HG03342 (cell line): Measurements from ENCODE around the gene HDGFL2.
"Not testable (repeated sequence)": the region's sequence is repeated elsewhere in the genome, so short reads cannot be mapped to it uniquely, and the experiment has no call there.

Experiments
- ATAC-seq: cut with Tn5 transposase; IDR thresholded peaks from one replicate; pipeline ENCODE4 v1.9.1; 2021; ENCODE audit warnings: mild to moderate bottlenecking, moderate library complexity; ENCODE audit not compliant: unreplicated experiment

HDGFL2 gene

DNA sequence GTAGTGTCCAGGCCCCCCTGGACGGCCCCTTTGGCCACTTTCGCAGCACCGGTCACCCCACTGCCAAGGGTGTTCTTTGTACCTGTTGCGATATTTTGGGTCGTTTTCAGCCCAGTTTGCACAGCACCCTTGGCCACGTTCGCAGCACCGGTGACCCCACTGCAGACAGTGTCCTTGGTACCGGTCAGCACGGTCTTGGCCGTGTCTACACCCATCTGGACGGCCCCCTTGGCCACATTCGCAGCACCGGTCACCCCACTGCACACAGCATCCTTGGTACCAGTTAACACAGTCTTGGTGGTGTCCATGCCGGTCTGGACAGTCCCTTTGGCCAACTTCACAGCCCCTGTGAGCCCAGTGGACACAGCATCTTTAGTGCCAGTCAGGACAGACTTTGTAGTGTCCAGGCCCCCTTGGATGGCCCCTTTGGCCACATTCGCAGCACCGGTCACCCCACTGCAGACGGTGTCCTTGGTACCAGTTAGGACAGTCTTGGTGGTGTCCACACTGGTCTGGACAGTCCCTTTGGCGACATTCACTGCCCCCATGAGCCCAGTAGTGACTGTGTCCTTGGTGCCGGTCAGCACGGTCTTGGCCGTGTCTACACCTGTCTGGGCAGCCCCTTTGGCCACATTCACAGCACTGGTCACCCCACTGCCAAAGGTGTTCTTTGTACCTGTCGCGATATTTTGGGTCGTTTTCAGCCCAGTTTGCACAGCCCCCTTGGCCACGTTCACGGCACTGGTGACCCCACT lies 39.4 kb downstream of the HDGFL2 start:
- ATAC-seq, result no peak

DNA sequence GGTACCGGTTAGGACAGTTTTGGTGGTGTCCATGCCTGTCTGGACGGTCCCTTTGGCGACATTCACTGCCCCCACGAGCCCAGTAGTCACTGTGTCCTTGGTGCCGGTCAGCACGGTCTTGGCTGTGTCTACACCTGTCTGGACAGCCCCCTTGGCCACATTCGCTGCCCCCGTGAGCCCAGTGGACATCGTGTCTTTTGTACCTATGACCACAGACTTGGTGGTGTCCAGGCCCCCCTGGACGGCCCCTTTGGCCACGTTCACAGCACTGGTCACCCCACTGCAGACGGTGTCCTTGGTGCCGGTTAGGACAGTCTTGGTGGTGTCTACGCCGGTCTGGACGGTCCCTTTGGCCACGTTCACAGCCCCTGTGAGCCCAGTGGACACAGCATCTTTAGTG lies 40.0 kb downstream of the HDGFL2 start:
- ATAC-seq, result no peak

DNA sequence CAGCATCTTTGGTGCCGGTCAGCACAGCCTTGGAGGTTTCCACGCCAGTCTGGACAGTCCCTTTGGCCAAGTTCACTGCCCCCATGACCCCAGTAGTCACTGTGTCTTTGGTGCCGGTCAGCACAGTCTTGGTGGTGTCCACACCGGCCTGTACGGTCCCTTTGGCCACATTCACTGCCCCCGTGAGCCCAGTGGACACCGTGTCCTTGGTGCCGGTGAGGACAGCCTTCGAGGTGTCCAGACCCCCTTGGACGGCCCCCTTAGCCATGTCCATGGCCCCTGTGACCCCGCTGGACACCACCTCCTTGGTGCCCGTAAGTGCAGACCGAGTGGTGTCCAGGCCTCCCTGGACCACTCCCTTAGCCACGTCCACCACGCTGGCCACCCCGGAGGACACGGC lies 41.2 kb downstream of the HDGFL2 start:
- ATAC-seq, result no peak

DNA sequence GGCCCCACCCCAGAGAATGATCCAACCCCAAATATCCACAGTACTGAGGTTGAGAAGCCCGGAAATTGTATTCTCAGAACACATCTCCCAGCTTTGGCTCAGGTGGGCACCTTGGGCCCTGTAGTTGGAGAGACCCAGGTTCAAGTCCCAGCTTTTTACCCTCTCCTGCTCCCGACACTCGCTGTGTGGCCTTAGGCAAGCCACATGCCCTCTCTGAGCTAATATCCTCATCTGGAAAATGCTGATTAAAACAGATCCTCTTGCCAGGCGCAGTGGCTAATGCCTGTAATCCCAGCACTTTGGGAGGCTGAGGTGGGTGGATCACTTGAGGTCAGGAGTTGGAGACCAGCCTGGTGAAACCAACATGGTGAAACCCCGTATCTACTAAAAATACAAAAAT lies 43.6 kb downstream of the HDGFL2 start:
- ATAC-seq, result no peak

DNA sequence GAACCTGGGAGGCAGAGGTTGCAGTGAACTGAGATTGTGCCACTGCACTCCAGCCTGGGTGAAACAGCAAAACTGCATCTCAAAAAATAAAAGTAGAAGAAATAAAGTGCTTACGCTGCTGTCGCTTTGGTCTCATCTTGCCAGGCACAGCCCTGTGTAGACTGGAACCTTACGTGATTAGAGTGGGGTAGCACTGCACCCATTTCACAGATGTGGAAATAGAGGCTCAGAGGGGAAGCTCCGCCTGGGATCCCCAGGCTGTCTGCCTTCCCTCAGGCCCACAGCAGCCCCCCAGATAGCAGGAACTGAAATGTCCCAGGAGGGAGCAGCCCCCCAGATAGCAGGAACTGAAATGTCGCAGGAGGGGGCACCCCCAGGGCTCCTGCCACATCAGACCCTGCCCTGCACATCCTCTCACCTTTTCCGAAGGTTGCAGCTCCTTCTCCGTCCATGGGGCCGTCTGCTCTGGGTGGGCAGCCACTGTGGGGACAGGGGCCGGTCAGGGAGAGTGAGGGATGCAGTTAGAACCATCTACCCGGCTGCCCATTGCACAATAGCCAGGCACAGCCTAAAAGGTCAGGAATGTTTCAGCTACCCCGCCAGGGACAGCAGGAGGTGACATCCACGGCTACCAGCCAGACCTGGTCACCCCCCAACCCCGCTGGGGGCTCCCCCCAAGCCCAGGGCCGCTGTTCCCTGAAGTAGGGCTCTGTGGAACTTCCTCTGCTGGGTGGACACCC lies 44.3 kb downstream of the HDGFL2 start:
- no peak for ATAC-seq

DNA sequence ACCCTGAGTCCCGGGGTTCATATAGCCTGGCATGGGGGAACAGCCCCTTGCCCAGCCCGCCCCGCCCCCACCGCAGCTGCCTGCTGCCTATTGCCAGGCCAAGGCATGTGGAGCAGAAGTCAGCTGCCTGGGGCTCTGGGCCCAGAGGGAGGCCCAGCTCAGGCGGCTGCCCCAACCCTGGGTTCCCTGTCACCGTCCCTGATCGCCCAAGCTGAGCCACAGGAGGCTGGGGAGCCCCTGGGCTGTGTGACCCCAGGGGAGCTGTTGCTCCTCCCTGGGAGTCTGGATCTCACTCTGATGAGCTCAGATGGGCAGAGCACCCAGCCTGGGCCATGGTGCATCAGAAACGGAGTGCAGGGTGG lies 44.8 kb downstream of the HDGFL2 start:
- ATAC-seq, result no peak

DNA sequence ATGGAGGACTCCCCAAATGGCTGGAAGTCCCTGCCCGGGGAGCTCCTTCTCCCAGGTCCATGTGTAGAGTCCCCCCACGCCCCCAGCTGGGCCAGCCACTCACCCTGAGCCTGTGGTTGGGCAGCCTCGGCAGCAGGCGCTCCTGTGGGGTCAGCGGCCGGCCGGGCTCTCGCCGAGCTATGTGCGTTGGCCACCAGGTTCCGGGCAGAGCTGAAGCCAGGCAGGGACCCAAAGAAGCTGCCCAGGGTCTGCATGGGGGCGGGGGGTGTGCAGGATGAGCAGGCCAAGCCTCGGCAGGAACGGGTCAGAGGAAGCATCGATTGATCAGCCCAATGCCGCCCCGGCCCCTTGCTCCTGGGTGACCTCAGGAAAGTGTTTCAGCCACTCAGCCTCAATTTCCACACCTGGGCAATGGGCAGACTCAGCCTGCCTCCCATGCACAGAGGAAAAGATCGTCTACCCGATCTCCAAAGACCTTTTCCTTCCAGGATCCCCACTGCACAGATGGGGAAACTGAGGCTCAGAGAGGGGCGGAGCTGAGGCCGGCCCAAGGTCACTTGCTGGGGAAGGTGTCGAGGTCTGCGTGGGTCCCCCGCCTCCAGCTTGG lies 45.5 kb downstream of the HDGFL2 start:
- ATAC-seq, result no peak

DNA sequence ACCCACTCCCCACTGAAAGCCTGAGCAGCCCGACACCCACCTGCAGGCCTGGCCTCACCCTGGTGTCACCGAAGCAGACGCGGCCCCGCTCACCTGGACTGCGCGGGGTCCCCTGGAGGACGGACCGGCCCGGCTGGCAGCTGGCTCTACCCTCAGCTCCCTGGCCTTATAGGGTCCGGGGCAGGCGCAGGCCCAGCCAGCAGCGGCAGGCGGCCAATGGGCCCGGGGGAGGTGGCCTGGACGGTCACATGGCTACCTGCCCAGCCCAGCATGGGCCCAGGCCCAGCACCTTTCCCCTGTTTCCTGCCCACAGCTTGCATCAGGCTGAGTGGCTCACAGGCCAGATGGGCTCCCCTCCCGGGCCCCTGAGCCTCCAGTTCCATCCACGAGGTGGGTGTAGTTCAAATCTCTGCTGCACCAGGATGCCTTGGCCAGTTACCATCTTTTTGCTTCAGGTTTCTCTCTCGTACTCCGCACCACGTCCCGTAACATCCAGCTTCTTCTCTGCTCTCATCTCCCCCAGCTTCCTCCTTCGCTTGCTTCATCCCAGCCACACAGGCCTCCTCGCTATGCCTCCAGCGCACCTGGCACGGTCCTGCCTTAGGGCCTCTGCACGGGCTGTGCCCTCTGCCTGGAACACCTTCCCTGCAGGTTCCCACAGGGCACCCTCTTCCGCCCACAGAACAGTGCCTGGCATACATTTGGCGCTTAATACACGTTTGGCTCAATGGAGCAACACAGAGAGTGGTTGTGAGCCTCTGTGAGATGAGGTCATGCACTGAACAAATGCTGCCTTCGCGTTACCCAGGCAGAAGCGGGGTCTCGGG lies 46.5 kb downstream of the HDGFL2 start, which contains the start of gene PLIN4:
Gene PLIN4 (minus strand): TSS at position 142 of the 827 bp plus-strand sequence. CDS start 214 bp downstream, outside the sequence.
- no peak for ATAC-seq

DNA sequence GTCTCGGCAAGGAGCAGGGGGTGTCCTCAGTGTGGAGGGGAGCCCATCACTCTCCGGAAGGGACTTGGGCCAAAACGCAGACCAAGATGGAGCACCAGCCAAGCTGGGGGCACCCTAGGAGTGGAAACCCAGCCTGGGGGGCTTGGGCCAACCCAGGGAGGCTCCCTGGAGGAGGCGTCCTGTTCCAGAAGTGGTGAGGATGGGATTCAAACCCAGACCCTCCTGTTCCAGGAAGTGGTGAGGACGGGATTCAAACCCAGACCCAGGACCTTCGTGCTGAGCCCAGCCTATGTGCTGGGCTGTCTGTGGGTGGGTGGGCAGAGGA lies 47.0 kb downstream of the HDGFL2 start:
- ATAC-seq, result no peak

DNA sequence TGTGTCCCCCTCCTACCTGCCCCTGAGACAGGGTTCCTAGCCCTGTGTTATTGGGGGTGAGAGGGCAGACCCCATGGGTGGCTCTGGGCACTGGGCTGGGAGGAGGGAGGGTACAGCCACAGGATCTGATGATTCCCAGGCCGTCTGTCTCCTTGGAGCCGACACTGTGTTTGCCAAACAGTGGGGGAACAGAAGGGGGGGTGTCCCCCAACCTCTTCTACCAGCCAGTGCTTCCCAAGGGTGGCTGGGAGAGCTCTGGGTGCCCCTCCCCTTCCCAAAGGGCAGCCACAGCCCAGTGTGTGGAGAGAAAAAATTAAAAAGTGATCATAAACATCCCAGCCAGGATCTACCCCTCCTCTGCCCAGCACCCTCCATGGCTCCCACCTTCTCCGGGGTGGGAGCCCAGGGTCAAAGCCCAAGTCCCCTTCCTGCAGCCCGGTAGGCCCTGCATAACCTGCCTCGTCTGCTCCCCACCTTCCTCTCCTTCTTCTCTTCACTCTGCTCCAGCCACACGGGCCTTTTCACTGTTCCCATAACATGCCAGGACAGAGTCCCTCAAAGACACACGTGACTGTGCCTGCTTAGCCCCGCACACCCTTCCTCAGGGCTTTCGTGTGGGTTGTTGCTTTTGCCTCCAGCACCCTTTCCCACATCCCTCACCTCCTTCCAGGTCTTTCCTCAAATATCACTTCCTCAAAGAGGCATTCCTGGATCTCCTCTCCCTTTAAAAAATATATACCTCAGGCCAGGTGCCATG lies 47.6 kb downstream of the HDGFL2 start:
- ATAC-seq, result no peak

DNA sequence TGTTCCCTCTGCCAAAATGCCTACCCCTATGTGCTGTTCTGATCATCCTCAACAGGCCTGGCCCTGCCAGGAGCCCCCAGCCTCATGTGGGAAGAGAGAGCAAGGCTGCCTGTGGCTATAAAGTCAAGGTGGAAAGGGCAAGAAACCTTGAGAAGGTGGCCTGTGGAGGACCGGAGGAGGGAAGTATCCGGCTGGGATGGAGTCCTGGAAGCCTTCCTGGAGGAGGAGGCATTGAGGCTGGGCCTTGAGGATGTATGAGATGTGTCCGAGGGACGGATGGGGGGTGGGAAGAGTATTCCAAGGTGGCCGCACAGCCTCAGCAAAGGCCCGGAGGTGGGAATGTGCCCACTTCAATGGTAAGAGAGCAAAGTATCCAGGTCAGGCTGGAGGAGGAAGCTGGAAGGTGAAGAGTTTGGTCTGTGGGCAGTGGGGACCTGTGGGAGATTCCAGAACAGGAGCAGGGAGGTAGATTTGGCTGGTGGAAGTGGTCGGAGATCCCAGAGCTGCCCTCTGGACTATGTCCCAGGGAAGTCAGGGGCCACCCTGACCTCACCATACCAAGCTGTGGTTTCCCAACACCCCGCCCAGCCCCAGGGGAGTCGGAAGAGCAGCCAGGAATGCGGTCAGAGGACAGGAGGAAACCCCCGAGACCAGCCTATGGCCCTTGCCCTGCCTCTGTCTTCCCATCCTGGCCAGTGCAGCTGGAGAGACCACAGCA lies 49.2 kb downstream of the HDGFL2 start:
- no peak for ATAC-seq

DNA sequence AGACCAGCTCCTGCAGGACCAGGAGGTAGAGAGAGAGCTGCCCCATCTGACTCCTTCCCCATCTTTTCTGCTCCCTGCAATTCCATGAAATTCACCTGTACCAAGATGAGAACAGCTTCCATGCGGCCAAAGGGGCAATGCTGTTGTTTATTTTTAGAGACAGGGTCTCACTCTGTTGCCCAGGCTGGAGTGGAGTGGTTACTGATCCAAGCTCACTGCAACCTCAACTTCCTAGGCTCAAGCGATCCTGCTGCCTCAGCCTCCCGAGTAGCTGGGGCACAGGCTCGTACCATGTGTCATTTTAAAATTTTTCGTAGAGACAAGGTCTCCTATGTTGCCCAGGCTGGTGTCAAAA lies 49.8 kb downstream of the HDGFL2 start:
- no peak for ATAC-seq

DNA sequence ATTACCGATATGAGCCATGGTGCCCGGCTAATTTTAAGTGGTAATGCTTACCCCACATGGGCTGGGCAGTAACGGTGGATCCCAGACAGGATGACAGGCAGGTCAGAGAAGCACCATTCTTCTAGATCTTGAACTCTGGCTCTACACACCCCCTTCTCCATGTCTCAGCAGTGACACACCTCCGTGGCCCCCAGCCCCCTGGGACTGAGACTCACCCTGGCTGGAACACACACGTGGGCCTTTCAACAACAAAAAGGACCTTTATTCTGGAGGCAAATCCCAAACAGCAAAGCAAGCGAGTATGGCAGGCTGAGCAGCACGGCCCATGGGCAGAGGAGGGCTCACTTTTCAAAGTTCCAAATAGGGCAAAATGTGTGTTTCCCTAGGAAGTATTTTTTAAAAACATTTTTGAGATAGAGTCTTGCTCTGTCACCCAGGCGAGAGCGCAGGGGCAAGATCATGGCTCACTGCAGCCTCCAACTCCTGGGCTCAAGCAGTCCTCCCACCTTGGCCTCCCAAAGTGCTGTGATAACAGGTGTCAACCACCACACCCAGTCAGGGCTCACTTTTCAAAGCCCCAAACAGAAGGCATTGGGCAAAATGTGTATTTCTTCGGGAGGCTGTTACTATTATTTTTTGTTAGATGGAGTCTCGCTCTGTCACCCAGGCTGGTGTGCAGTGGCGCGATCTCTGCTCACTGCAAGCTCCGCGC lies 50.4 kb downstream of the HDGFL2 start:
- ATAC-seq, result no peak

DNA sequence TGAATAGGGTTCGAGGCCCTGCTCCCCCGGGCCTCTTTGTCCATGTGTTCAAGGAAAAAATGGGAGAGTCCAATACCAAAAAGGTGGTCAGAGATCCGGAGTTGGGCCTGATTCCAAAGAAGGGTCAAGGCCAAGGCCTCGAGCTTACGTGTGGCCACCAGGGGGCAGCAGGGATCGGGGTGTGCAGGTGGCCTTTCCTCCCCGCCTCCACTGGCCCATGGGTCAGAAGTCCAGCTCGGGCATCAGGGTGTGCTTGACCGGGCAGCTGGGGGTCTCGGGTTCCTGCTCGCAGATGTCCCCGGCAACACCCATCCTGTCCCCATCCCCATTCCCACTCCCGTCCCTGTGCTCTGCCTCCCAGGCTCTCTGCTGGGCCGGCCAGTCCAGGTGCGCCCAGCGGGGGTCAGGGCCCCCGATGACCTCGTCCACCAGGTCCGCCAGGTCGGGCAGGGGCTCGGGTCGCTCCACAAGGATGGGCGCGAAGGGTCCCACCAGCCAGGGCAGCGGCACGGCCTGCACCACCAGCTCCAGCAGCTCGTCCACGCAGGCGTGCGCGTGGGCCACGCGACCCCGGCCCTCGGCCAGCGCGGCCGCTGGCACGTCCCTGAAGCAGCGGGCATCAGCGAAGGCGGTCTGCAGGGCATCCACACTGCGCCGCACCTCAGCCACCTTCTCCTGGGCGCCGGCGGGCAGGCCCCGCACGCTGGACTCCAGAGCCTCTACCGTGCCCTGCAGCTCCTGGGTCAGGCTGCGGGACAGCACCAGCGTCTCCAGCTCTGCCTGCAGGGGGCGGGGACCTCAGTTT lies 51.4 kb downstream of the HDGFL2 start:
- ATAC-seq, result no peak

DNA sequence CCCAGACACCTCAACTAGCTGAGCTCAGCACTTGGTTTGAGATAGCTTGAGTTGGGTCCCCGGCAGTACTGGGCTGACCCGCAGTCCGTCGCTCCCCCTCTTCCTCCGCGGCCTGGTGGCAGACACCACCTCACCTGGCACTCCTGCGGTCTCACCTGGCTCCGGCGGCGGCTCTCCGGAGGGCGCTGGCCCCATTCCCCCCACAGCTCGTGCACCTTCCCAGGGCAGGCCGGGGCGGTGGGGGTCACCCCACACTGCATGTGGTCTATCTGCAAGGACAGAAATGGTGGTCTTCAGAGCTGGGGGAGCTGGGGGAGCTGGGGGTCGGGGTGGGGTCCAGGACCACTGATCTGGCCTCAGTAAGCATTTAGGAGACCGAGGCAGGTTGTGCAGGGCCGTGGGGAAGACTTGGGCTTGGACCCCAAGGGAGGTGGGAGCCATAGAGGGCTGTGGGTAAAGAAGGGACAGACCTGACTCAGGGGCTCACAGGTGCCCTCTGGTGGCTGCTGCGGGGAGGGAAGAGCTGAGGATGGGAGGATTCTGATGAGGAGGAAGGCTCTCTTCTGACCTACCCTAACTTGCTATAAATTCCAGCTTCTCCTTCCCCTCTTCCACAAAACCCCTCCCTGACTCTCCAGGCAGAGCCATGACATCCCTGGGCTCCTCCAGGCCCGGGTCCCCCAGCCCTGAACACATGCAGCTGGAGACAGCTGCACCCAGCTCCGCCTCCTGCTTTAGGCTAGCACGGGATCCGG lies 52.9 kb downstream of the HDGFL2 start:
- ATAC-seq, result no peak

DNA sequence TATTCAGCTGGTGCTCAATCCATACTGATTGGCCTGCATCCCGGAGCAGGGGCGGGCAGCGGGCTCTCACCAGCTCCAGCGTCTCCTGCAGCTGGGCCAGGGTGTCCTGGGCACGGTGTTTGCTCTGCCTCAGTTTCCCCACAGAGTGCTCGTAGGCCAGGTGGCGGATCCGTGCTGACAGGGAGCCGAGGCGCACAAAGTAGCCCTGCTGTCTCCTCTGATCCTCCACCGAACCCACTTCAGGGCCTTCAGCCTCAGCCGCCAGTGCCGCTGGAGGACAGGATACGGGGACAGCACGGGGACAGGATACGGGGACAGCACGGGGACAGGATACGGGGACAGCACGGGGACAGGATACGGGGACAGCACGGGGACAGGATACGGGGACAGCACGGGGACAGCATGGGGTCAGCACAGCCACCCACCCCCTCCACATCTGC lies 53.5 kb downstream of the HDGFL2 start:
- ATAC-seq, result no peak

DNA sequence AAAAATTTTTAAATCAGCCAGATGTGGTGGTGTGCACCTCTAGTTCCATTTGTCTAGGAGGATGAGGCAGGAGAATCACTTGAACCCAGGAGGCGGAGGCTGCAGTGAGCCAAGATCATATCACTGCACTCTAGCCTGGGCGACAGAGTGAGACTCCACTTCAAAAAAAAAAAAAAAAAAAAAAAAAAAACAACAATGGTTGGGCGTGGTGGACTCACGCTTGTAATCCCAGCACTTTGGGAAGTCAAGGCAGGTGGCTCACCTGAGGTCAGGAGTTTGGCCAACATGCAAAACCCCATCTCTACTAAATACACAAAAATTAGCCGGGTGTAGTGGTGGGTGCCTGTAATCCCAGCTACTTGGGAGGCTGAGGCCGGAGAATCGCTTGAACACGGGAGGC lies 55.3 kb downstream of the HDGFL2 start:
- ATAC-seq, result not testable (repeated sequence)

DNA sequence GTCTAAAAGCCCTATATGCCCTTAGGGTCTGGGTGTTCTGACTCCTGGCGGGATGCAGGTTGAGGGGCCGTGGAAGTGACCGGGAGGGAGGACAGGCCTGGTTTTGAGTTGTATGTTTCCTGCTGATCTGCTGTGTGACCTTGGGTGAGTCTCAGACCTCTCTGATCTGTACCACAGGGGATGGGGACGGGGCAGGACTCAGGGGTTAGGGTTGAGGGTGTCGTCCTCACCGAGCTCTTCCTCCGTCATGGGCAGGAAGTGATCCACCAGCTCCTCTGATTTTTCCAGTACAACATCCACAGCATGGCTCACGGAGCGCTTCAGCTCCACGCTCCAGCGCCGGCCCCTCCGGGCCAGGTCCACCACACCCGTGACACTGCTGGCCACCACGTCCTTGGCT lies 56.7 kb downstream of the HDGFL2 start:
- ATAC-seq, result no peak
